K562 (cell line): ENCODE measurements around the gene NTRK2. TPM values are rescaled to one million over a fixed set of nuclear protein-coding genes. Genes with fewer than 3 reads are reported as not detected.

Experiments used
- ATAC-seq: fragments of 200-7000 bp; cut with Tn5 transposase; 3 replicates; pipeline ENCODE4 v1.9.1; 2020; ENCODE audit warnings: moderate library complexity
- BruUV-seq: library from RNA; stranded (reverse); fragments of 400-500 nt; replicated peaks from 2 replicates; lab custom pipeline; 2021; lab: Mats Ljungman, UMichigan
- CTCF ChIA-PET: fragments of 300-600 bp; formaldehyde crosslinking; extraction: SDS; loops from one replicate; lab custom pipeline; 2021; ENCODE audit warnings: low intra/inter-chr PET ratio; lab: Yijun Ruan, JAX
- POLR2A ChIA-PET: fragments of 300-600, 350-650 bp; sonication (Branson Sonifier 250); formaldehyde crosslinking; extraction: SDS; loops from one replicate; lab custom pipeline; 2021; ENCODE audit warnings: antibody characterized with exemption, inconsistent platforms; lab: Yijun Ruan, JAX
- DNase-seq, 4 experiments: peaks; one replicate each; pipeline versions ENCODE4 v3.0.0 to v3.0.0-alpha.2; 2011 to 2018; ENCODE audit warnings: low spot score in 3 of 4, mixed read lengths in 3 of 4; ENCODE audit errors: extremely low read depth in 1 of 4
- FAIRE-seq: peaks from 2 replicates; lab custom pipeline; 2011; peaks lifted over from hg19 to GRCh38; lab: Jason Lieb, UNC
- H2AFZ ChIP-seq: 2 replicates; pipeline ENCODE4 v1.6.0; 2011; ENCODE audit warnings: low read depth, low read length, control low read depth, inconsistent platforms
- H3K27ac ChIP-seq: fragments of 200-600 bp; 3 replicates; pipeline ENCODE4 v1.8.0; 2011; ENCODE audit warnings: low read depth, mild to moderate bottlenecking, control low read depth, inconsistent platforms, low read length, moderate library complexity, mixed read lengths; ENCODE audit errors: extremely low read depth
- H3K27me3 ChIP-seq, 2 experiments: fragments of 300-600 bp in 1 of 2; 2 replicates in 1 of 2; 3 replicates in 1 of 2; pipeline versions ENCODE4 v1.6.0 to v1.8.0; 2011; ENCODE audit warnings: inconsistent platforms in 2 of 2, low read length in 2 of 2, mild to moderate bottlenecking in 1 of 2, mixed read lengths in 1 of 2, moderate library complexity in 1 of 2; ENCODE audit not compliant: control insufficient read depth in 2 of 2, insufficient read depth in 2 of 2
- H3K36me3 ChIP-seq: fragments of 300-600 bp; 3 replicates; pipeline ENCODE4 v1.8.0; 2011; ENCODE audit warnings: mild to moderate bottlenecking, low read length, inconsistent platforms; ENCODE audit not compliant: control insufficient read depth, insufficient read depth
- H3K4me1 ChIP-seq, 2 experiments: fragments of 200-600 bp in 1 of 2; replicated peaks in 1 of 2; 2 replicates in 1 of 2; 3 replicates in 1 of 2; pipeline versions ENCODE4 v1.5.1 to v1.8.0; 2011; ENCODE audit warnings: inconsistent platforms in 2 of 2, low read length in 2 of 2, mild to moderate bottlenecking in 1 of 2, mixed read lengths in 1 of 2, moderate library complexity in 1 of 2; ENCODE audit not compliant: control insufficient read depth in 2 of 2, insufficient read depth in 2 of 2
- H3K4me2 ChIP-seq: 2 replicates; pipeline ENCODE4 v1.6.1; 2011; ENCODE audit warnings: low read length, control low read depth, inconsistent platforms, mixed read lengths; ENCODE audit not compliant: insufficient read depth
- H3K4me3 ChIP-seq: fragments of 200-600 bp; sonication (generic), shearing (Covaris generic); 2 replicates; pipeline ENCODE4 v1.5.1; 2016; ENCODE audit warnings: control low read depth, inconsistent platforms
- H3K79me2 ChIP-seq: fragments of 200-600 bp; 3 replicates; pipeline ENCODE4 v1.8.0; 2011; ENCODE audit warnings: low read length, inconsistent platforms; ENCODE audit not compliant: control insufficient read depth, insufficient read depth
- H3K9ac ChIP-seq, 2 experiments: 2 replicates each; pipeline versions ENCODE4 v1.6.0 to v1.6.1; 2011; ENCODE audit warnings: low read depth in 2 of 2, low read length in 2 of 2, control low read depth in 1 of 2, inconsistent platforms in 1 of 2, mild to moderate bottlenecking in 1 of 2, mixed read lengths in 1 of 2; ENCODE audit not compliant: insufficient read depth in 1 of 2
- H3K9me1 ChIP-seq: one replicate; pipeline ENCODE4 v1.6.0; 2011; ENCODE audit warnings: inconsistent platforms, mild to moderate bottlenecking, low read length, moderate library complexity; ENCODE audit not compliant: control insufficient read depth, insufficient read depth
- H3K9me3 ChIP-seq: replicated peaks from 2 replicates; pipeline ENCODE4 v1.5.1; 2011; ENCODE audit warnings: low read depth, low read length, inconsistent platforms; ENCODE audit not compliant: control insufficient read depth, insufficient read depth
- H4K20me1 ChIP-seq: replicated peaks from 2 replicates; pipeline ENCODE4 v1.6.1; 2011; ENCODE audit warnings: low read length, inconsistent platforms, mixed read lengths; ENCODE audit not compliant: control insufficient read depth, insufficient read depth
- BRD4 ChIP-seq: fragments of 200-600 bp; sonication (generic); IDR thresholded peaks from 2 replicates; pipeline ENCODE4 v1.6.1; 2017; ENCODE audit warnings: inconsistent platforms
- ESRRB ChIP-seq: fragments of 250-450 bp; sonication (Bioruptor Pico); IDR thresholded peaks from 2 replicates; pipeline ENCODE4 v1.5.0; 2020; ENCODE audit warnings: mild to moderate bottlenecking, moderate library complexity, borderline replicate concordance
- L3MBTL2 ChIP-seq: fragments of 450-650 bp; IDR thresholded peaks from 2 replicates; pipeline ENCODE4 v1.6.1; 2016; ENCODE audit warnings: mild to moderate bottlenecking, moderate library complexity
- MED1 ChIP-seq: sonication (generic); formaldehyde crosslinking; IDR thresholded peaks from 2 replicates; pipeline ENCODE4 v1.8.1; 2023; ENCODE audit warnings: missing genetic modification reagents, borderline replicate concordance
- NCOA6 ChIP-seq: fragments of 450-650 bp; IDR thresholded peaks from 2 replicates; pipeline ENCODE4 v1.6.1; 2017; ENCODE audit warnings: mild to moderate bottlenecking
- SMARCA4 ChIP-seq: fragments of 450-650 bp; IDR thresholded peaks from 2 replicates; pipeline ENCODE4 v1.6.1; 2016
- TAF15 ChIP-seq: fragments of 200-400 bp; formaldehyde crosslinking; IDR thresholded peaks from 2 replicates; pipeline ENCODE4 v1.6.1; 2017; ENCODE audit warnings: mild to moderate bottlenecking, low read depth, low read length, moderate library complexity
- ZNF551 ChIP-seq: fragments of 250-450 bp; sonication (Bioruptor Pico); IDR thresholded peaks from 2 replicates; pipeline ENCODE4 v1.5.0; 2021; ENCODE audit warnings: mild to moderate bottlenecking, moderate library complexity
- WGBS: fragments of 100-300 bp; shearing (Covaris generic); methylation state at CpG from one replicate; pipeline ENCODE4 v1.1.6; 2016; ENCODE audit warnings: low coverage, mixed read lengths; ENCODE audit not compliant: insufficient coverage; ENCODE audit errors: missing lambda C conversion rate; 5-methylcytosine and 5-hydroxymethylcytosine counted together
- in situ Hi-C: fragments of 300-500 bp; cut with MboI; formaldehyde crosslinking; loops from 4 replicates; pipeline ENCODE4 v1.15.0; 2018; ENCODE audit warnings: inconsistent platforms, mixed read lengths
- intact Hi-C: fragments of 100-400 bp; cut with micrococcal nuclease; formaldehyde crosslinking; loops from 2 replicates; pipeline ENCODE4 v1.14.2; 2022
- polyA plus RNA-seq, 8 experiments: library from polyadenylated mRNA; depleted of rRNA in 4 of 8; stranded (reverse) in 5 of 8; unstranded in 3 of 8; fragments of >200 nt; fragmentation: Nextera tagmentation in 2 of 8; fragmentation: Illumina TruSeq in 1 of 8; extraction: Ambion mirVana in 2 of 8; extraction: Trizol in 1 of 8; gene quantifications; 2 replicates each; pipeline versions ENCODE4 v1.2.1 to v1.2.3, GENCODE V29; 2011 to 2014; ENCODE audit warnings: inconsistent platforms in 1 of 8, missing spikeins in 1 of 8
- total RNA-seq, 7 experiments: library from RNA; depleted of rRNA in 6 of 7; stranded (reverse); fragments of >200 nt in 6 of 7; fragmentation: Illumina TruSeq in 2 of 7; extraction: Trizol in 2 of 7; gene quantifications; 2 replicates each; pipeline versions ENCODE4 v1.2.1 to v1.2.3, GENCODE V29; 2011 to 2021; ENCODE audit warnings: low replicate concordance in 1 of 7
- TF ChIP-seq, protein P1 (sequence below): fragments of 250-450 bp; sonication (Bioruptor Pico); IDR thresholded peaks from 2 replicates; pipeline ENCODE4 v1.8.0; 2022; ENCODE audit warnings: moderate library complexity, mild to moderate bottlenecking, inconsistent platforms
- TF ChIP-seq, protein P2 (sequence below): fragments of 250-450 bp; sonication (Bioruptor Pico); IDR thresholded peaks from 2 replicates; pipeline ENCODE4 v1.8.0; 2022; ENCODE audit warnings: inconsistent platforms
- TF ChIP-seq, protein P3 (sequence below), 2 experiments: fragments of 250-450 bp in 1 of 2; fragments of 450-650 bp in 1 of 2; sonication (Bioruptor Pico) in 1 of 2; IDR thresholded peaks; 2 replicates each; pipeline versions ENCODE4 v1.6.1 to v1.8.0; 2016 to 2021; ENCODE audit warnings: mild to moderate bottlenecking in 2 of 2, moderate library complexity in 2 of 2, missing compliant biosample characterization in 1 of 2, missing genetic modification characterization in 1 of 2

NTRK2 gene
- total and polyA plus RNA-seq, 9 of the 15 experiments (the other 6 are each of a cell fraction or from before 2014, with no cell fraction given): not detected

DNA sequence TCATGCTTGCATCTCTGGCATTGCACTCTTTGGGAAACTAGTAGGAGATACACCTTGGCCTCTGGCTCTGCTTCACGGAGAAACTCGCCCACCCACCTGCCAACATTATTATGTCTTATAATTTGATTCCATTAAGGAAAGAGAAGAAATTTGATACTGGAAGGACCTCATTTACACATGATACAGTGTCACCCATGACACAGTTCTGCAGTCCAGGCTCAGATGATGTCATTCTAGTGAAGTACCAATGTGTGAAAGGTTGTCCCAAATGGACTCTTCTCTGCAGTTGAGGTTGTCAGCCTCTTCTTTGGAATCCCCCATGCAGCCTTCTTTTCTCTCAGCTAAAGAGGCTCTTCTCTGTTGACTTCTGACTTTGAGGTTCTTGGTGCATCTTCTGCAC is 329.1 kb downstream of the NTRK2 start (continued):
- TF ChIP-seq, protein P1, sequence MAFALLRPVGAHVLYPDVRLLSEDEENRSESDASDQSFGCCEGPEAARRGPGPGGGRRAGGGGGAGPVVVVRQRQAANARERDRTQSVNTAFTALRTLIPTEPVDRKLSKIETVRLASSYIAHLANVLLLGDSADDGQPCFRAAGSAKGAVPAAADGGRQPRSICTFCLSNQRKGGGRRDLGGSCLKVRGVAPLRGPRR (CRISPR knock-in tag): no peak
- TF ChIP-seq, all 486 proteins: peak for 0

DNA sequence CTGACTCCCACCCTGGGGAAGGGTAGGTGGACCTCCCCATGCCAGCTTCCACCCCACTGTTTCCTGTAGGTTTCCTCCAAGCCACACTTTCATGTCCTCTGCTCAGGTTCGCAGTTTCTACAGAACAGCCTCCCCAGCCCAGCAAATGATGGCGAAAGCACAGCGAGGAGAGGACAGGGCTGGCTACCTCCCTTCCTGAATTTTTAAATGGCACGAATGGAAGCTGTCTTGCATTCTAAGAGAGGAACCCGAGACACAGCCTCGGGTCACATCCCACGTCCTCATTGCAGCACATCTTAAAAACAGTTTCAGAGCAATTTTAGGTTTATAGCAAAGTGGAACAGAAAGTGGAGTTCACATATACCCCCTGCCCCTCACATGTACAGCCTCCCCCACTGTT is 330.3 kb downstream of the NTRK2 start:
- H3K79me2 ChIP-seq: no peaks in the 10 kb centered on the region
- DNase-seq: no peak
- no TSS peak for BruUV-seq
- H3K36me3 ChIP-seq: no peaks in the 10 kb centered on the region
- FAIRE-seq: no peak
- ChIA-PET CTCF (no interaction called here), POLR2A (no interaction called here)
- 0% methylated on average over 5 of the region's 7 CpGs for WGBS
- no peak overlapping the region for H3K4me3 ChIP-seq
- no peak overlapping the region for H2AFZ ChIP-seq
- TF ChIP-seq ESRRB (CRISPR knock-in tag) (no peak), SMARCA4 (no peak), BRD4 (no peak), TAF15 (no peak), L3MBTL2 (no peak), MED1 (no peak), ZNF551 (CRISPR knock-in tag) (no peak), NCOA6 (no peak)
- TF ChIP-seq, protein P2, sequence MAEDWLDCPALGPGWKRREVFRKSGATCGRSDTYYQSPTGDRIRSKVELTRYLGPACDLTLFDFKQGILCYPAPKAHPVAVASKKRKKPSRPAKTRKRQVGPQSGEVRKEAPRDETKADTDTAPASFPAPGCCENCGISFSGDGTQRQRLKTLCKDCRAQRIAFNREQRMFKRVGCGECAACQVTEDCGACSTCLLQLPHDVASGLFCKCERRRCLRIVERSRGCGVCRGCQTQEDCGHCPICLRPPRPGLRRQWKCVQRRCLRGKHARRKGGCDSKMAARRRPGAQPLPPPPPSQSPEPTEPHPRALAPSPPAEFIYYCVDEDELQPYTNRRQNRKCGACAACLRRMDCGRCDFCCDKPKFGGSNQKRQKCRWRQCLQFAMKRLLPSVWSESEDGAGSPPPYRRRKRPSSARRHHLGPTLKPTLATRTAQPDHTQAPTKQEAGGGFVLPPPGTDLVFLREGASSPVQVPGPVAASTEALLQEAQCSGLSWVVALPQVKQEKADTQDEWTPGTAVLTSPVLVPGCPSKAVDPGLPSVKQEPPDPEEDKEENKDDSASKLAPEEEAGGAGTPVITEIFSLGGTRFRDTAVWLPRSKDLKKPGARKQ (CRISPR knock-in tag): no peak
- TF ChIP-seq, protein P3, sequence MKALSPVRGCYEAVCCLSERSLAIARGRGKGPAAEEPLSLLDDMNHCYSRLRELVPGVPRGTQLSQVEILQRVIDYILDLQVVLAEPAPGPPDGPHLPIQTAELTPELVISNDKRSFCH (CRISPR knock-in tag; IDR thresholded peaks at IDR 0.05): no peak
- TF ChIP-seq, protein P3 (tag; IDR thresholded peaks at IDR 0.05): no peak
- no peak overlapping the region for H3K9ac ChIP-seq
- no peaks in the 10 kb centered on the region for H3K4me1 ChIP-seq
- no peaks in the 10 kb centered on the region for H3K9me1 ChIP-seq
- ATAC-seq: no peak
- H3K27me3 ChIP-seq: no peaks in the 10 kb centered on the region
- in situ Hi-C loops (no loop called here), intact Hi-C loops (no loop called here)
- no peaks in the 10 kb centered on the region for H4K20me1 ChIP-seq
- no peak overlapping the region for H3K27ac ChIP-seq
- H3K9me3 ChIP-seq: no peaks in the 10 kb centered on the region
- no peak overlapping the region for H3K4me2 ChIP-seq
